ENCODE results near the gene NBPF4.
"Not testable (repeated sequence)": the region's sequence is repeated elsewhere in the genome, so short reads cannot be mapped to it uniquely, and the experiment has no call there.

The NBPF4 gene, protein sequence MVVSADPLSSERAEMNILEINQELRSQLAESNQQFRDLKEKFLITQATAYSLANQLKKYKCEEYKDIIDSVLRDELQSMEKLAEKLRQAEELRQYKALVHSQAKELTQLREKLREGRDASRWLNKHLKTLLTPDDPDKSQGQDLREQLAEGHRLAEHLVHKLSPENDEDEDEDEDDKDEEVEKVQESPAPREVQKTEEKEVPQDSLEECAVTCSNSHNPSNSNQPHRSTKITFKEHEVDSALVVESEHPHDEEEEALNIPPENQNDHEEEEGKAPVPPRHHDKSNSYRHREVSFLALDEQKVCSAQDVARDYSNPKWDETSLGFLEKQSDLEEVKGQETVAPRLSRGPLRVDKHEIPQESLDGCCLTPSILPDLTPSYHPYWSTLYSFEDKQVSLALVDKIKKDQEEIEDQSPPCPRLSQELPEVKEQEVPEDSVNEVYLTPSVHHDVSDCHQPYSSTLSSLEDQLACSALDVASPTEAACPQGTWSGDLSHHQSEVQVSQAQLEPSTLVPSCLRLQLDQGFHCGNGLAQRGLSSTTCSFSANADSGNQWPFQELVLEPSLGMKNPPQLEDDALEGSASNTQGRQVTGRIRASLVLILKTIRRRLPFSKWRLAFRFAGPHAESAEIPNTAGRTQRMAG

DNA sequence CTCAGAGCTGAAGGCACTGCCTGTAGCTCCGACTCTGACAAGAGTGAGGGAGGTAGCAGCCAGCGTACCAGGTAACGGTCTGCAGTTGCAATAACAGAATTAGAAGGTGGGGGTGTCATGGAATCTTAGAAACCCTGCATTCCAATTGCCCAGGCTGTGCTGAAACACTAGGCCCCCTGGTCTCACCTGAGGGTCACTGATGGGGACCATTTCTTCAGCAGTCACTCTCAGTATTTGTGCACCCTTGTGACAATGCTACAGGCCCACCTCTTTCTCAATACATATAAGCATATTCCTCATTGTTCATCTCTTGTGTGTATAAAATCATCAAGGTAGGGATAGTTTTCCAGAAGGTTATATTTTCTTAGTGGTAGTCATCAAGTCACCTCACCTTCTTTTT is at the start of gene NBPF4:
Gene NBPF4, minus strand, starts transcription at position 101 of the 400 bp plus-strand sequence. CDS start 315 bp downstream, outside the sequence.
- not testable (repeated sequence) for H3K27ac ChIP-seq

DNA sequence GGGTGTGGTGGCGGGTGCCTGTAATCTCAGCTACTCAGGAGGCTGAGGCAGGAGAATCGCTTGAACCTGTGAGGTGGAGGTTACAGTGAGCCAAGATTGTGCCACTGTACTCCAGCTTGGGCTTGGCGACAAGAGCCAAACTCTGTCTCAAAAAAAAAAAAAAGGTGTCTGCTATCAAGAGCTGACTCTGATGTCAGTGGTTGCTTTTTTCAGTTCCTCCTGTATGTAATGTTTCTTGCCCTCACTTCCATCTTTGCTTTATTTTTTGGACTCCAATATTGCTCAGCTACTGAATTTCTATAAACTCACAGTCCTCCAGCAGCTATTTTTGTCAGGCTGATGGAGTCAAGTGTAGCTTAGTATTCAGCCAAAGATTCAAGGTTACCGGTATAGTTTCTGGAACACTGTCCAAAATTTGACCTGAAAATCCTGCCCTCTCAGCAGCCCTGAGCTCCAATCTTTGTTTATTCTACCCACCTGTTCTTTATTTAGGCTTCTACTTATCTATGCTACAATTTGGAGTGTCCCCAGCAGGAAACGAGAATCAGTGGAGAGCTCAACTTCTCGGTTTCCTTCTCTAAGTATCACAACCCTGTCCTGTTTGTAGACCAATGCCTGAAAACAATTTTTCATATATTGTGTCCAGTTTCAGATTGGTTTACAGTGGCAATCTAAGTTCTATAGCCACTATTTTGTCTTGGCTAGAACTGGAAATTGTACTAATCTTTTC is 38.8 kb upstream of the NBPF4 start:
- not testable (repeated sequence) for H3K27ac ChIP-seq

DNA sequence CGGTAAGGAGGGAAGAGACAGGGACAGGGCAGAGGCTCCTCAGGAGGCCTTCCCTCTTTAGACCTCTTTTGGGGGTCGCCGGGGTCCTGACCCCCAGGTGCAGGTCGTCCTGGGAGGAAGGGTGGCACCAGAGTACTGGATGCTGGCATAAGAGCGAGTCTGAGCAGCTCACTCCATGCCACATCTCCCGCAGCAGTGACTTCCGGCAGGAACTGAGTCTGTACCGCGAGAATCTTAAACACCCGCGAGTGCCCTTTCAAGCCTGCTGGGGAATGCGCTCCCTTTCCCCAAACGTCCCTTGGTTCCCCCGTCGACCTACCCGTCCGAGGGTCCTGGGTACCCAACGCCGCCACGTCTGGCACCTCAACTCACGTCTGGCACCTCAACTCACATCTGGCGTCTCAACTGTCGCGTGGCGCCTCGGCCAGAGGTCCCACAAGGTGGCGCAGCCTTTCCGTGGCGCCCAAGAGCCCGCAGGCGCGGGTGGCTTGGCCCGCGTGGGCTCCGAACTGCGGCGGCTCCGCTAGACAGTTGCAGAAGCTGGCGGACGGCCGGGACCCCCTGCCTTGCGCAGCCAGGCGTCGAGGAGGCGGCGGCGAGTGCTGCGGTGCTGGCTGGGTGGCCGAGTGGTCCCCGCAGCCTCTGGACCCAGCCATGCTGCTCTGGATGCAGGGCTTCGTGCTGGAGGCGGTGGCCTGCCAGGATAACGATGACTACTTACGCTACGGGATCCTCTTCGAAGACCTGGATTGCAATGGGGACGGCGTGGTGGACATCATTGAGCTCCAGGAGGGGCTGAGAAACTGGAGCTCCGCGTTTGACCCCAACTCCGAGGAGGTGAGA is 28.8 kb upstream of the NBPF4 start:
- H3K27ac ChIP-seq: not testable (repeated sequence)

DNA sequence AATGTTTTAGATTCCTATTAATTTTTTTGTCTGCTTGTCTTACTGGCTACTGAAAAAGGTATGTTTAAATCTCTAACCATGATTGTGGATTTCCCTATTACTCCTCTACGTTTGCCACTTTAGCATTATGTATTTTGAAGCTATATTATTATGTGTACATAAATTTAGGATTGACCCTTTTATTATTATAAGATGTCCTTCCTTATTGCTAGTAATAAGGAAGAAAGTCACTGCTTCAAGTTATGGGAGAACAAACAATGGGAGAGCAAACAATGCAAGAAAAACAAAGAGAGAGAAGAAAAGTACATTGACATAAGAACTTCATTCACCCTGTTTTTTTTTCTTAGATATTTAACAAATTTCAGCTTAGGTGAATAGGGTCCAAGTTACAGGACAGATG is 23.2 kb upstream of the NBPF4 start:
- not testable (repeated sequence) for H3K27ac ChIP-seq

DNA sequence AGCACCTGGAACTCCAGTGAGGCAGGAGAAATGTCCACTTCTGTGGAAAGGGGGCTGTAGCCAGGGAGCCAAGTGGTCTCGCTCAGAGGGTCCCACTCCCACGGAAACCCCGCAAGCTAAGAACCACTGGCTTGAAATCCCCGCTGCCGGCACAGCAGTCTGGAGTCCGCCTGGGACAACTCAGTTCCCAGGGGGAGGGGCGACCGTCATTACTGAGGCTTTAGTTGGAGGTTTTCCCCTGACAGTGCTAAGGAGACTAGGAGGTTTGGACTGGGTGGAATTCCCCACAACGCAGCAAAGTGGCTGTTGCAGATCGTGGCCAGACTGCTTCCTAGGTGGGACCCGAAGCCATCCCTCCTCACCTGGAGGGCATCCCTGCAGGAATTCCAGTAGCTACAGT is 18.1 kb upstream of the NBPF4 start:
- not testable (repeated sequence) for H3K27ac ChIP-seq

DNA sequence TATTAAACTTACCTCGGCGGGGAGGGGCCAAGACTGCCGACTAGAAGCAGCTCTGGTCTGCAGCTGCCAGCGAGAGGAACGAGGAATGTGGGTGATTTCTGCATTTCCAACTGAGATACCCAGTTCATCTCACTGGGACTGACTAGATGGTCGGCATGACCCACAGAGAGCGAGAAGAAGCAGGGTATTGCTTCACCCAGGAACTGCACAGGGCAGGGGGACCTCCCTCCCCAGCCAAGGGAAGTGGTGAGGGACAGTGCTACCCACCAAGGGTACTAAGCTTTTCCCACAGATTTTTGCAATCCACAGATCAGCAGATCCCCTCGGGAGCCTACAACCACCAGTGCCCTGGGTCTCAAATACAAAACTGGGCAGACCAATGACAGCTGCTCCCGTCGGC is 17.6 kb upstream of the NBPF4 start:
- H3K27ac ChIP-seq: not testable (repeated sequence)

DNA sequence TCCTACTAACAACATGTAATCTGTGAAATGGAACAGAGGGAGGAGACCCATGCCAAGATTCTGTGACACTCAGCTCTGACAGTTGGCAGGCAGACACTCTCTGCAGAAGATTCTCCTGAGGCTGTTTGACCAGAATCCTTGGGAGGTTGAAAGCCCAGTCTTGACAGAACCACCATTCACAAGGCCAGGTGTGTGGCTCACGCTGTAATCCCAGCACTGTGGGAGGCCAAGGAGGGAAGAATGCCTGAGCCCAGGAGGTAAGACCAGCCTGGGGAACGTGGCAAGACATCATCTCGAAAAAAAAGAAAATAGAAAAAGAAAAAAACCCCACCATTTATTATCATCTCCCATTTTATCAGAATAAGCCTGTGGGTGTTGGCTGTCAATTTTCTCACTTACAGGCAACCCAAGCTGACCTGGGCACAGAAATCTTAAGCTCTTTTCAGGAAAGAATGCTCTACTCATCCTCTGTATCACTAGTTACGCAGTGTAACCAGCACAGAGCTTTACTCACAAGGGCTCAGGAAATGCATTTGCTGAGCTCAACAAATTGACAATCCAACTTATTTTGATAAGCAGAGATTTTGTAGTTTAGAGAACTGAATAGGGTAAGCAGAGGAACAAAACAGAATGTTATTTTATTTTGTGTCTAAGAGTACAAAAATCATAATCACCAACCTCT is 16.8 kb upstream of the NBPF4 start:
- H3K27ac ChIP-seq: not testable (repeated sequence)

DNA sequence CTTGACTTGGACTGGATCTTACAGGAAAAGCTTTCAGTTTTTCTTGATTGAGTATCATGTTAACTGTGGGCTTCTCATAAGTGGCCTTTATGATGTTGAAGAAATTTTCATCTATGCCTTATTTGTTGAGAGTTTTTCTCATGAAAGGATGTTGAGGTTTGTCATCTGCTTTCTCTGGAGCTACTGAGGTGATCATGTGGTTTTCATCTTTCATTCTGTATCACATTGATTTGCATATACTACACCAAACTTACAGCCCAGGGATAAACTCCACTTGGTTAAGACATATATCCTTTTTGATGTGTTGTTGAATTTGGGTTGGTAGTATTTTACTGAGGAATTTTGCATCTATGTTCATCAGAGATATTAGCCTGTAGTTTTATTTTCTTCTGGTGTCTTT is 11.6 kb upstream of the NBPF4 start:
- not testable (repeated sequence) for H3K27ac ChIP-seq

DNA sequence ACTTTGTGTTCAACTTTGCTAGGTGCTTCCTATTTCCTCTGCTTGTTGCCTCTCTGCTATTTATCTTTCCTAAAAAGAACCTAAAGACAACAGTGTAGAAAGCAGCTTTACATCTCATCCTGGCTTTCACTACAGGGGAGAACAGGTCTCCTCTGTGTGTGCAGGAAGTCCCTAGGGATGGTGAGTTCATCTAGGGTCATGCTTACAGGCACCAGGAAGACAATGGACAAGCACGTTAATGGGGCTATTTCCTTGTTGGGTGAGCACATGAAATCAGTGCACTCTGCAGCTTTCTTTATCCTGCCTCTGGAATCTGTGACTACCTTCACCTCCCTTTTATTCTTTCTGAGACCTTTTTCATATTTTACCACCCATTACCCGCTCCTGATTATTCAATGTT is 4.5 kb downstream of the NBPF4 start:
- not testable (repeated sequence) for H3K27ac ChIP-seq

DNA sequence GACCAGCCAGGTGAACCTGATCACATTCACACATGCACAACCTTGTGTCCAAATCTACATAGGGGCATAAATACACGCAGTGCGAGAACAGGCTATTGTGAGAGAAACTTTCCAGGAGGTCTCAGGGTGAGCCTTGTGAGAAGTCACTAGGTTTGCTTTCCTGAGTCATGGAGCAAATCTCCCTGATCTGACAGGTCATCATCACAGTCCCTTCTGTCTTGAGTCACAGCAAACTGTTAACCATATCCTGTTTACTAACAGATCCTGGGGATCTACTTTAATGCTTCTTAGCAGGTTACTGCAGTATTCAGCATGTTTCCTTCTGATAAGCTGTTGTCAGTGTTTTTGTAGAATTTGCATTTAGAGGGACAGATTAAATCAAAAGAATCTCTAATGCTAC is 8.6 kb downstream of the NBPF4 start:
- not testable (repeated sequence) for H3K27ac ChIP-seq

DNA sequence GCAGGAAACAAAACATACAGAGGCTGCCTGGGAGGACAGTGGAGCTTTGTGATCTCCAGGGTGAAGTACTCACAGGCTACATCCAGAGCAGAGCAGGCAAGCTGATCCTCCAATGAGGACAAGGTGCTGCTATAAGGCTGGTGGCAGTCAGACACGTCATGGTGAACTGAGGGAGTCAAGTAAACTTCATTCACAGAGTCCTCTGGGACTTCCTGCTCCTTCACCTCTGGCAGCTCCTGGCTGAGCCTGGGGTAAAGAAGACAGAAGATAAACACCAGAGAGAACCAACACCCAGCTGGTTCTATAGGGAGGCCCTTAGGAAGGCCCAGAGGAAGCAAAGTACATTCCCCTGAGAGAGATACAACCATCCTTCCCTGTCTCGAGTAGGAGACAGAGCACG is 11.7 kb downstream of the NBPF4 start:
- H3K27ac ChIP-seq: not testable (repeated sequence)

DNA sequence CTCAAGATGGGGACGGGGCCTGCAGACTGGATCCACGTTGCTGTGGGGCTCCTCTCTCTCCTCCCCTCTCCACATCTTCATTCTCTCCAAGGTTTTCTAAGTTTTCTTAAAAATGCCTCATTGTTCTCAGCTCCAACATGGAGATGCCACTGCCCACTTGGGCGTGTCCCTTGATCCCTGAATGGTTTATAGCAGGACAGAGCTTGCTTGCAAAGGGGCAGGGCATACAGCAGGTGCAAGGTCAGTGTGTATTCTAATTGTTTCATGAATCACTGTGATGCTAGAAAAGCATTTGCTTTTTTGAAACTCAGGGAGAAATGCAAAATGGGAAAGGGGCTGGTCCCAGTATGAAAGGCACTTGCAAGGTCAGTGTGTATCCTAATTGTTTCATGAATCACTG is 13.9 kb downstream of the NBPF4 start:
- not testable (repeated sequence) for H3K27ac ChIP-seq

DNA sequence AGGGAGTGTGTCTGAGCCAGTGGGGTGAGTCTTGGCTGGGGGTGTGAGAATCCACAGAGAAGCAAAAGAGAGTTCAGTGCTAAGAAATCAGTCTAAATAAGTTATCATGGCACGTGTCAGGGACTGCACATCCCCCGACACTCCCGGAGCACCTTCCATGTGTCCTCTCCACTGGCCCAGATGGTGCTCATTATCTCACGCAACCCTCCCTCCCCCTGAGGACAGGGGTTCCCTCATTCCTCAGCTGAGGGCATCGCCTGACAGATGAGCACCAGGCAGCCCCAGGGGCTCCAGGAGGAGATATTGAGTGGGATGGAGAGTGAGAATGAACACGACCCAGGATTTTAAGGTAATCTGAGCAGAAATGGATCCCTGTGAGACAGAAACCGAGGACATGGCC is 16.1 kb downstream of the NBPF4 start:
- not testable (repeated sequence) for H3K27ac ChIP-seq

DNA sequence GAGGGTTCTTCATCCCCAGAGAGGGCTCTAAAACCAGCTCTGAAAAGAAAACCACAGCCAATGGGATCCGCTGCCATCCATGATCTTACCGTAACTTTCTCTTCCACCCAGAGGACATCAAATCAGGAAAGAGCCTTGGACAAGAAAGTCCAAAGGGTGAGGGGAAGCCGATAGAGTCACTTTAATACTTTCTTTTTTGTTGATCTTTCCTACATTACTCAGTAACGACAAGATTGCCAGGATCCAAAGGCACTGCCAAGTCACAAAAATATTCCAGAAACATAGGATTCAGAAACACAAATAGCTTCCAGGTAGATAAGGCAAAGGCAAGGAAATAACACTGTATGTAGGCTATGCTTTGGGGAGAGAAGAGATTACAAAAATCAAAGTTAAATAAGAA is 17.0 kb downstream of the NBPF4 start:
- H3K27ac ChIP-seq: not testable (repeated sequence)

DNA sequence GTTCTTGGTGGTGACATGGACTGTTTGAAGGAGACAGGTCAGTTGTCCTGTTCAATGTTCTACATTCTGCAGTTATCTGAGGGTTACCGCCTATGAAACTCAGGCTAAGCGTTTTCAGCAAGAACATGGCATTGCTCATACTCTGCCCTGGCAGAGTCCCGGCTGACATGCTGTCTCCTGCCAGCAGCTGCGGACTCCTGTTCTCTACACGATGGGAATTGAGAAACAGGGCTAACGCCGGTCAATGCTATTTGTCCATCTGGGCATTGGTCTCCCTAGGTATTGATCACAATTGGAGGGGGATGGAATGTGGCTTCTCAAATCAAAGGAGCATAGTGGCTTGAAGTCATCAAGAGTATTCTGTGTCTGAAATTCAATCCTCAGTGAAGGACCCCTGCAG is 20.6 kb downstream of the NBPF4 start:
- H3K27ac ChIP-seq: not testable (repeated sequence)

DNA sequence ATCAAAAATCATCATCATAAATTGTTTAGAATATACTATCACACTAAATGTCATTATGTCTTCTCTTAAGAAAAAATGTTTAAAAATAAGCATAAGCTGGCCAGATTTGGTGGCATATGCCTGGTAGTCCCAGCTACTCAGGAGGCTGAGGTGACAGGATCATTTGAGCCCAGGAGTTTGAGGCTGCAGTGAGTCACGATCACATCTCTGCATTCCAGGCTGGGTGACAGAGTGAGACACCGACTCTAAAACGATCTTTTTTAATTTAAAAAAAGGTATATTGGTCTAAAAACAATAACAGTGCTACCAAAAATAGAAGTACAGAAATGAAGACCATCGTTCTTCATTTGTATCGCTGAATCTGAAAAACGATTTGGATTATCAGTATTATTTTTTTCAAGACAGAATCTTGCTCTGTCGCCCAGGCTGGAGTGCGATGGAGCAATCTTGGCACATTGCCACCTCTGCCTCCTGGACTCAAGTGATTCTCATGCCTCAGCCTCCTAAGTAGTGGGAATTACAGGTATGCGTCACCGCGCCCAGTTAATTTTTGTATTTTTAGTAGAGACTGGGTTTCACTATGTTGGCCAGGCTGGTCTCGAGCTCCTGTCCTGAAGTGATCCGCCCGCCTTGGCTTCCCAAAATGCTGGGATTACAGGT is 26.2 kb downstream of the NBPF4 start:
- H3K27ac ChIP-seq: not testable (repeated sequence)

DNA sequence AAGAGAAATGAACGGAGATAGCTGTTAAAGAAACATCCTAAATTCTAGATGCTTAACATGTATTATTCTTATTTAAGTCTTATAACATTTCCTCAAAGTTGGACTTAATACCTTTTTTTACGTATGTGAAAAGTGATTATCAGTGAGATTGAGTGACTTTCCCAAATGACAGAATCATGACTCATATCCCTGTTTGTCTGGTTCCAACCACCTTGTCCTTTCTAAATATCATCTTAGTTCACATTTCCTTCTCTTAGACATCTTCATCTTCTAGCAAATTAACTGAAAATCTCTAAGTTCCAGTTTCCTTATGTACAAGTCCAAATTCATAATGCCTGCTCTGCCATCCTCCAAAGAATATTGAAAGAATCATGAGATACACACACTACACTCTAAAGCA is 26.9 kb downstream of the NBPF4 start:
- H3K27ac ChIP-seq: not testable (repeated sequence)

DNA sequence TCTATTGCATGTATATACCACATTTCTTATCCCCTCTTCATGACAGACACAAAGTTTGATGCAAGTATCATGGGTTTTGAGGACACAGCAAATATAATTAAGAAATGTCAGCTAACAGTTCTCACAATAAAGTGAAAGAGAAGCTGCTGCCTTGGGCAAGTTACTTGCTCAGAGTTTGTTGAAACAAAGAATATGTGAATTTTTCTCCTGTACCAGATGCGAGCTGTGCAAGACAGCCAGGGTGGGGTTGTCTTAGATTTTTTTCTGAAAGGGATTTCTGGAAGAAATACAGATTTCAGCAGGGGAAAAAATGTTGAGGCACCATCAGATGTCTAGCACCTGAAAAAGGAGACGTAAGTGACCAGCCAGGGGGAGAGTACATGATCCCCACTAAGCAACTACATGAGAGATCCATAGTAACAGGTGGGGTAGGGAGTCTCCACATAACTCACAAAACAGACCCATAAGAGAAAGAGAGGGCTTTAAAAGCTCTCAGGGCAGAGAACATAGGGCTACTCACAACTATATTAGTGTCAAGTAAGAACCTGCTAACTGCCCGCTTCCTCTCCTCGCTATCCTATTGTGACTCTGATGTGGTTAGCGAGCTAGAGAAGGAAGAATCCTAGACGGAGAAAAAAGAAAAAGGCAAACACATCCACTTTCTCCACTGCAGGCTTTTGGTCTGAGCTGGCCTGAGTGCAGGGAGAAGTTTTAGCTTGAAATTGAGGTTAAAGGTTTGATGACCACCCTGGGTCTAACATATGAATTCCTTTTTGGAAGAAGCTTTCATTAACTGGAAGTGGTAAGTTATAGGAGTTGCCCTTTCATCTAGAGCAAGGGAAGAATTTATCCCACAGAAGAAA is 27.6 kb downstream of the NBPF4 start:
- not testable (repeated sequence) for H3K27ac ChIP-seq
